Measurements from ENCODE around the gene LUM. TPM values are rescaled to one million over a fixed set of nuclear protein-coding genes. Genes with fewer than 3 reads are reported as not detected.

Gene LUM
- total and polyA plus RNA-seq, 3 donors from 2014 or later: 8.3 to 213 (median 17.5) TPM

DNA sequence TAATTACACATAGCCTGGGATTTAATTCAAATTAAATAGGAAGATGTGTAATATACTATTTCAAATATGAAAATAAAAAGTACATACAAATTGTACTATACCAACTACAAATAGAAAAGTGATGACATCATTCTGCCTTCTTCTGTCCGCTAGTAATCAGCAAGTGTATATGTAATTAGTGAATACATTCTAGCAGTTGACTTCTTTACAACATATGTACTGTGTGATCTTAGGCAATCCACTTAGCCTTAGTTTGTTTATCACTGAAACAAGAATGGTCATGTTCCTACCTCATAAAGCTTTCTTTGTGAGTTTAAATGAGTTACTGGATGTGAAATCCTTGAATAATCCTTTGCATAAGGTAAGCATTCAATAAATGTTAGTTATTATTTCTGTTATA lies 7.8 kb upstream of the LUM start:
- H3K36me3 ChIP-seq (ENCODE audit: low read depth, missing control alignments): no peaks in the 10 kb centered on the region
- no peaks in the 10 kb centered on the region for H3K27me3 ChIP-seq
- no peak overlapping the region for H3K27ac ChIP-seq
- no peak overlapping the region for H3K4me3 ChIP-seq
- intact Hi-C loops (cut with DNase I; ENCODE audit: low total_unique reads): no loop called here
- DNase-seq: no peak
- WGBS, 2 donors: 90 to 97% methylated on average over 1 of the region's 1 CpG
- H3K9me3 ChIP-seq: no peaks in the 10 kb centered on the region
- H3K4me1 ChIP-seq: no peaks in the 10 kb centered on the region
- no peak for TF ChIP-seq POLR2A (IDR thresholded peaks at IDR 0.05)
- TF ChIP-seq, protein P1, sequence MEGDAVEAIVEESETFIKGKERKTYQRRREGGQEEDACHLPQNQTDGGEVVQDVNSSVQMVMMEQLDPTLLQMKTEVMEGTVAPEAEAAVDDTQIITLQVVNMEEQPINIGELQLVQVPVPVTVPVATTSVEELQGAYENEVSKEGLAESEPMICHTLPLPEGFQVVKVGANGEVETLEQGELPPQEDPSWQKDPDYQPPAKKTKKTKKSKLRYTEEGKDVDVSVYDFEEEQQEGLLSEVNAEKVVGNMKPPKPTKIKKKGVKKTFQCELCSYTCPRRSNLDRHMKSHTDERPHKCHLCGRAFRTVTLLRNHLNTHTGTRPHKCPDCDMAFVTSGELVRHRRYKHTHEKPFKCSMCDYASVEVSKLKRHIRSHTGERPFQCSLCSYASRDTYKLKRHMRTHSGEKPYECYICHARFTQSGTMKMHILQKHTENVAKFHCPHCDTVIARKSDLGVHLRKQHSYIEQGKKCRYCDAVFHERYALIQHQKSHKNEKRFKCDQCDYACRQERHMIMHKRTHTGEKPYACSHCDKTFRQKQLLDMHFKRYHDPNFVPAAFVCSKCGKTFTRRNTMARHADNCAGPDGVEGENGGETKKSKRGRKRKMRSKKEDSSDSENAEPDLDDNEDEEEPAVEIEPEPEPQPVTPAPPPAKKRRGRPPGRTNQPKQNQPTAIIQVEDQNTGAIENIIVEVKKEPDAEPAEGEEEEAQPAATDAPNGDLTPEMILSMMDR (IDR thresholded peaks at IDR 0.05): no peak

DNA sequence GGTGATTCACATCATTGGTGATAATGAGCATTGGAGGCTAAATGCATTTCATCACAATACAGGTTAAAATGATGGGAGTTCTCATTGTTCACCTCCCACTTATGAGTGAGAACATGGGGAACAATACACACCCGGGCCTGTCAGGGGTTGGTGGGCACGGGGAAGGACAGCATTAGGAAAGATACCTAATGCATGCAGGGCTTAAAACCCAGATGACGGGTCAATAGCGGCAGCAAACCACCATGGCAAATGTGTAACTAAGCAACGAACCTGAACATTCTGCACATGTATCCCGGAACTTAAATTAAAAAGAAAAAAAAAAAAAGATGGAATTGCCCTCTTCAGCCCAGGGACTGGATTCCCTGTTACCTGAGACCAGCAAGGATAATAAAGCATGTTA lies 2.3 kb upstream of the LUM start:
- Histone ChIP-seq H3K4me3 (no peak overlapping the region), H3K27me3 (no peaks in the 10 kb centered on the region), H3K36me3 (ENCODE audit: low read depth, missing control alignments) (no peaks in the 10 kb centered on the region), H3K4me1 (no peaks in the 10 kb centered on the region), H3K9me3 (no peaks in the 10 kb centered on the region), H3K27ac (no peak overlapping the region)
- DNase-seq: no peak
- TF ChIP-seq, protein P1 (IDR thresholded peaks at IDR 0.05): no peak
- TF ChIP-seq POLR2A (IDR thresholded peaks at IDR 0.05): no peak
- 79 to 86% methylated on average over 6 of the region's 6 CpGs for WGBS, 2 donors
- intact Hi-C loops (cut with DNase I; ENCODE audit: low total_unique reads): no loop called here

DNA sequence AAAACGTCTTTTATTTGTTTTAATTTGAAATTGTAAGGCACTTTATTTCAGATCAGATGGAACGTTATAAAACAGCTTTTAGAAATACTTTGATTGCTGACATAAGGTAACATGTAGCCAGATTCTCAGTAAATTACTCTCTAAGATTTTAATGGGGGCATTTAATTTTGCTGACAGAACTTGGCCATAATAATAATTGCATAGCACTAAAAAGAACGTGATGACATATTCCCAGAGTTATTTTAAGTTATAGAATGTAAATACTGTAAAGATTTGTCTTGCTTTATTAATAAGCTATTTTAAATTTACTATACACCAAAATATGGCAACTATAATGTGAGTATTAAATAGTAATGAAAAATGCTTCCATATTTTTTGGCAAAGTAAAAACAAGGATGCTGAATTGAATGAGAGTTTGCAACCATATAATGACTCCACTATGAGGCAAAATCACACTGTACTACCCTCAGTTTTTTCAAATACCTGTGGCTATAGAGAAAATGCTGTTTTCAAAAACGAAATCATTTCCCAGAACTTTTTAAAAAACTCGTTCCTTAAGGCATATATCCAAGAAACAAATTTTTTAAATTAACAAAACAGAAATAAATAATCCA lies 876 bp downstream of the LUM start:
- intact Hi-C loops (cut with DNase I; ENCODE audit: low total_unique reads): no loop called here
- no peaks in the 10 kb centered on the region for H3K9me3 ChIP-seq
- TF ChIP-seq POLR2A (IDR thresholded peaks at IDR 0.05): no peak
- TF ChIP-seq, protein P1 (IDR thresholded peaks at IDR 0.05): no peak

GRCh38 chr12:91109581-91110310 lies 1.5 kb downstream of the LUM start:
- H3K27ac ChIP-seq: peak overlapping the region; percentile 15 to 70

More for the DNA sequence above, 876 bp downstream of the LUM start:
- peak overlapping the region in 1 of 2 donors; percentile 70 for H3K27ac ChIP-seq
- H3K27me3 ChIP-seq: no peaks in the 10 kb centered on the region
- H3K36me3 ChIP-seq (ENCODE audit: low read depth, missing control alignments): no peaks in the 10 kb centered on the region
- H3K4me1 ChIP-seq: no peaks in the 10 kb centered on the region
- H3K4me3 ChIP-seq: peak overlapping the region in 1 of 2 donors; percentile 29
- DNase-seq: no peak
- WGBS, 2 donors: 54 to 68% methylated on average over 5 of the region's 5 CpGs

More at GRCh38 chr12:91109581-91110310, 1.5 kb downstream of the LUM start:
- TF ChIP-seq POLR2A (IDR thresholded peaks at IDR 0.05): no peak
- TF ChIP-seq, protein P1 (IDR thresholded peaks at IDR 0.05): no peak
- no peak overlapping the region for H3K4me3 ChIP-seq
- intact Hi-C loops (cut with DNase I; ENCODE audit: low total_unique reads): no loop called here
- H3K36me3 ChIP-seq (ENCODE audit: low read depth, missing control alignments): no peaks in the 10 kb centered on the region
- no peaks in the 10 kb centered on the region for H3K9me3 ChIP-seq
- no peak for DNase-seq
- no peaks in the 10 kb centered on the region for H3K4me1 ChIP-seq
- no peaks in the 10 kb centered on the region for H3K27me3 ChIP-seq
- 70 to 80% methylated on average over 2 of the region's 2 CpGs for WGBS, 2 donors

All from testis (tissue), 3 donors.